IMR-90 (cell line): ENCODE results near the gene BASP1. TPM values are rescaled to one million over a fixed set of nuclear protein-coding genes. Genes with fewer than 3 reads are reported as not detected.
A peak's percentile ranks its signal among the peaks of the same experiment; 100 is the strongest.

Experiments used
- ATAC-seq: fragments of 200-7000 bp; cut with Tn5 transposase; 2 replicates; pipeline ENCODE4 v1.9.1; 2020; ENCODE audit warnings: low read depth, mild to moderate bottlenecking, moderate library complexity
- BruUV-seq: library from RNA; stranded (reverse); fragments of 400-500 nt; replicated peaks from 2 replicates; lab custom pipeline; 2021; lab: Mats Ljungman, UMichigan
- CTCF ChIA-PET: fragments of 300-600 bp; formaldehyde crosslinking; extraction: SDS; loops from one replicate; lab custom pipeline; 2021; ENCODE audit warnings: antibody characterized with exemption; lab: Yijun Ruan, JAX
- POLR2A ChIA-PET: fragments of 300-600 bp; sonication (Branson Sonifier 250); formaldehyde crosslinking; loops from one replicate; lab custom pipeline; 2022; ENCODE audit warnings: antibody characterized with exemption; ENCODE audit not compliant: unreplicated experiment; lab: Charles Lee
- DNase-seq: peaks from one replicate; pipeline ENCODE4 v3.0.0; 2013
- H2AFZ ChIP-seq: replicated peaks from 2 replicates; pipeline ENCODE3; 2013; ENCODE audit warnings: low read length, mild to moderate bottlenecking; ENCODE audit not compliant: poor library complexity
- H2AK5ac ChIP-seq: 2 replicates; pipeline ENCODE4 v1.6.1; 2013; ENCODE audit warnings: low read depth, low read length, inconsistent platforms
- H2AK9ac ChIP-seq: replicated peaks from 2 replicates; pipeline ENCODE3; 2013; ENCODE audit warnings: mild to moderate bottlenecking, low read depth, low read length, moderate library complexity; ENCODE audit not compliant: poor library complexity
- H2BK120ac ChIP-seq: 2 replicates; pipeline ENCODE4 v1.6.1; 2013; ENCODE audit warnings: low read depth, low read length, inconsistent platforms
- H2BK15ac ChIP-seq: 3 replicates; pipeline ENCODE4 v1.6.1; 2013; ENCODE audit warnings: low read depth, low read length, inconsistent platforms
- H2BK20ac ChIP-seq: 2 replicates; pipeline ENCODE4 v1.6.1; 2013; ENCODE audit warnings: low read depth, mild to moderate bottlenecking, inconsistent platforms, low read length, moderate library complexity
- H2BK5ac ChIP-seq: 2 replicates; pipeline ENCODE4 v1.6.1; 2013; ENCODE audit warnings: mild to moderate bottlenecking, low read depth, low read length, inconsistent platforms; ENCODE audit not compliant: poor library complexity, severe bottlenecking
- H3K14ac ChIP-seq: replicated peaks from 2 replicates; pipeline ENCODE4 v1.6.1; 2013; ENCODE audit warnings: low read depth, low read length, inconsistent platforms
- H3K18ac ChIP-seq: 2 replicates; pipeline ENCODE4 v1.6.1; 2013; ENCODE audit warnings: low read depth, low read length, control low read depth
- H3K23ac ChIP-seq: 2 replicates; pipeline ENCODE4 v1.6.1; 2013; ENCODE audit warnings: low read depth, low read length, inconsistent platforms
- H3K27ac ChIP-seq: 2 replicates; pipeline ENCODE4 v1.5.1; 2013; ENCODE audit warnings: mild to moderate bottlenecking, control low read depth, low read length; ENCODE audit not compliant: insufficient read depth
- H3K27me3 ChIP-seq: 2 replicates; pipeline ENCODE4 v1.6.1; 2013; ENCODE audit warnings: low read length; ENCODE audit not compliant: control insufficient read depth, insufficient read depth
- H3K36me3 ChIP-seq: 2 replicates; pipeline ENCODE4 v1.6.1; 2013; ENCODE audit warnings: low read length, mixed read lengths; ENCODE audit not compliant: control insufficient read depth, insufficient read depth
- H3K4ac ChIP-seq: 2 replicates; pipeline ENCODE4 v1.6.1; 2013; ENCODE audit warnings: low read depth, low read length, inconsistent platforms
- H3K4me1 ChIP-seq: 2 replicates; pipeline ENCODE4 v1.6.1; 2013; ENCODE audit warnings: low read length, mixed read lengths; ENCODE audit not compliant: control insufficient read depth, insufficient read depth
- H3K4me2 ChIP-seq: 2 replicates; pipeline ENCODE4 v1.6.1; 2013; ENCODE audit warnings: low read depth, mild to moderate bottlenecking, control low read depth, low read length, moderate library complexity
- H3K4me3 ChIP-seq: 2 replicates; pipeline ENCODE4 v1.5.1; 2013; ENCODE audit warnings: low read depth, mild to moderate bottlenecking, control low read depth, low read length, moderate library complexity; ENCODE audit not compliant: insufficient read depth
- H3K56ac ChIP-seq: 2 replicates; pipeline ENCODE4 v1.6.1; 2013; ENCODE audit warnings: low read length, inconsistent platforms; ENCODE audit not compliant: insufficient read depth; ENCODE audit errors: extremely low read depth
- H3K79me1 ChIP-seq, 2 experiments: 2 replicates each; pipeline ENCODE4 v1.6.1; 2013; ENCODE audit warnings: low read length in 2 of 2, inconsistent platforms in 1 of 2, low read depth in 1 of 2
- H3K9ac ChIP-seq: 2 replicates; pipeline ENCODE4 v1.6.1; 2013; ENCODE audit warnings: low read depth, low read length, control low read depth
- H3K9me1 ChIP-seq: 2 replicates; pipeline ENCODE4 v1.6.1; 2013; ENCODE audit warnings: low read length, inconsistent platforms; ENCODE audit not compliant: insufficient read depth
- H3K9me3 ChIP-seq: 2 replicates; pipeline ENCODE4 v1.6.1; 2013; ENCODE audit warnings: low read length; ENCODE audit not compliant: control insufficient read depth, insufficient read depth
- H4K20me1 ChIP-seq: 2 replicates; pipeline ENCODE4 v1.6.1; 2013; ENCODE audit warnings: low read length, inconsistent platforms; ENCODE audit not compliant: insufficient read depth
- H4K5ac ChIP-seq: 2 replicates; pipeline ENCODE4 v1.6.1; 2013; ENCODE audit warnings: mild to moderate bottlenecking, low read depth, low read length, control low read depth
- H4K8ac ChIP-seq, 2 experiments: 2 replicates each; pipeline ENCODE4 v1.6.1; 2013; ENCODE audit warnings: low read depth in 2 of 2, low read length in 2 of 2, control low read depth in 1 of 2, inconsistent platforms in 1 of 2
- H4K91ac ChIP-seq: 2 replicates; pipeline ENCODE4 v1.6.1; 2013; ENCODE audit warnings: low read depth, low read length, inconsistent platforms; ENCODE audit not compliant: insufficient read depth
- BHLHE40 ChIP-seq: fragments of 150-350 bp; IDR thresholded peaks from 2 replicates; pipeline ENCODE4 v1.6.1; 2016; ENCODE audit warnings: mild to moderate bottlenecking, low read depth, low read length
- CEBPB ChIP-seq: IDR thresholded peaks from 2 replicates; pipeline ENCODE4 v1.6.1; 2012; ENCODE audit warnings: low read depth, low read length, improper control_type of control experiment
- CTCF ChIP-seq: conservative IDR thresholded peaks from 2 replicates; pipeline ENCODE4 v1.5.1; 2012; ENCODE audit warnings: mild to moderate bottlenecking, low read depth, low read length, improper control_type of control experiment
- ELK1 ChIP-seq: fragments of 150-350 bp; IDR thresholded peaks from 2 replicates; pipeline ENCODE4 v1.6.1; 2016; ENCODE audit warnings: low read depth, mild to moderate bottlenecking, low read length, moderate library complexity, borderline replicate concordance
- FOS ChIP-seq: fragments of 150-350 bp; IDR thresholded peaks from 2 replicates; pipeline ENCODE4 v1.6.1; 2016; ENCODE audit warnings: low read depth, low read length
- MAFK ChIP-seq: IDR thresholded peaks from 2 replicates; pipeline ENCODE4 v1.6.1; 2012; ENCODE audit warnings: low read depth, low read length, improper control_type of control experiment
- MAZ ChIP-seq: IDR thresholded peaks from 2 replicates; pipeline ENCODE4 v1.6.1; 2012; ENCODE audit warnings: low read depth, mild to moderate bottlenecking, low read length, improper control_type of control experiment, moderate library complexity, borderline replicate concordance
- MXI1 ChIP-seq: IDR thresholded peaks from 2 replicates; pipeline ENCODE4 v1.6.1; 2012; ENCODE audit warnings: low read depth, mild to moderate bottlenecking, low read length, moderate library complexity, borderline replicate concordance
- NFE2L2 ChIP-seq: fragments of 150-350 bp; IDR thresholded peaks from 2 replicates; pipeline ENCODE4 v1.6.1; 2016; ENCODE audit warnings: low read depth, mild to moderate bottlenecking, low read length
- POLR2A ChIP-seq: IDR thresholded peaks from 2 replicates; pipeline ENCODE4 v1.6.1; 2012; ENCODE audit warnings: mild to moderate bottlenecking, low read depth, low read length
- RAD21 ChIP-seq: IDR thresholded peaks from 2 replicates; pipeline ENCODE4 v1.6.1; 2012; ENCODE audit warnings: low read length, improper control_type of control experiment
- RCOR1 ChIP-seq: IDR thresholded peaks from 2 replicates; pipeline ENCODE4 v1.6.1; 2012; ENCODE audit warnings: mild to moderate bottlenecking, low read length, improper control_type of control experiment; ENCODE audit not compliant: insufficient replicate concordance
- RFX5 ChIP-seq: IDR thresholded peaks from 2 replicates; pipeline ENCODE4 v1.8.0; 2012; ENCODE audit warnings: low read depth, mild to moderate bottlenecking, low read length, moderate library complexity
- SMC3 ChIP-seq: fragments of 150-350 bp; IDR thresholded peaks from 2 replicates; pipeline ENCODE4 v1.6.1; 2016; ENCODE audit warnings: low read depth, mild to moderate bottlenecking, antibody characterized with exemption, low read length, moderate library complexity
- USF2 ChIP-seq: fragments of 150-350 bp; IDR thresholded peaks from 2 replicates; pipeline ENCODE4 v1.6.1; 2017; ENCODE audit warnings: mild to moderate bottlenecking, antibody characterized with exemption, low read length, low read depth
- WGBS, 2 experiments: methylation state at CpG; one replicate each; pipeline versions ENCODE4 v1.1.5 to v1.1.7; 2013; ENCODE audit warnings: missing lambda C conversion rate in 2 of 2; ENCODE audit not compliant: insufficient read length in 1 of 2; ENCODE audit errors: extremely low coverage in 2 of 2; 5-methylcytosine and 5-hydroxymethylcytosine counted together
- dilution Hi-C: fragments of 300-500 bp; cut with HindIII; formaldehyde crosslinking; loops from one replicate; pipeline ENCODE4 v1.14.3; 2018; ENCODE audit warnings: low sequenced_read_pairs; ENCODE audit not compliant: unreplicated experiment
- in situ Hi-C: fragments of 300-500 bp; cut with MboI; formaldehyde crosslinking; loops from 3 replicates; pipeline ENCODE4 v1.14.3; 2019; ENCODE audit warnings: low sequenced_read_pairs, inconsistent platforms, mixed read lengths
- intact Hi-C: fragments of 100-400 bp; cut with micrococcal nuclease; formaldehyde crosslinking; loops from 2 replicates; pipeline ENCODE4 v1.10.0; 2022
- polyA plus RNA-seq, 3 experiments: library from polyadenylated mRNA; depleted of rRNA; stranded (reverse); fragments of >200 nt; gene quantifications; 2 replicates each; pipeline ENCODE4 v1.2.3, GENCODE V29; 2012; ENCODE audit warnings: low replicate concordance in 1 of 3
- total RNA-seq: library from RNA; depleted of rRNA; stranded (reverse); fragments of >200 nt; gene quantifications from 2 replicates; pipeline ENCODE4 v1.2.3, GENCODE V29; 2012

BASP1 gene
- total and polyA plus RNA-seq, 2 of the 4 experiments (the other 2 are of a cell fraction) = 39.6 to 103 TPM

- whole genome bisulfite sequencing, 2 experiments = no CpG with 5 or more reads among the region's 1 CpG
- no peak overlapping the region for H4K91ac ChIP-seq
- no TSS peak for BruUV-seq
- no peak overlapping the region for H3K4me2 ChIP-seq
- 0 out of 2 replicates have a peak, but pooled peaks cover 2% of the 10 kb centered on the region for H4K20me1 ChIP-seq
- H3K36me3 ChIP-seq = no peaks in the 10 kb centered on the region
- dilution Hi-C loops = loop anchor here (25.0 kb wide), 1 partner anchor 397 kb away; no protein-coding TSS in a partner anchor
- ATAC-seq = no peak
- ChIA-PET POLR2A (interaction anchor here (0.7 kb wide), 1 partner anchor 279 kb away, joined by 3 read pairs; no protein-coding TSS in a partner anchor), CTCF (interaction anchor here (0.8 kb wide), 1 partner anchor 251 kb away, joined by 3 read pairs; no protein-coding TSS in a partner anchor)
- H3K4me1 ChIP-seq = peaks cover 43% of the 10 kb centered on the region
- H4K5ac ChIP-seq = no peak overlapping the region; the same call in 1 of the 2 replicates
- no peak overlapping the region; the same call in 1 of the 2 replicates for H3K14ac ChIP-seq
- no peak overlapping the region for H2BK15ac ChIP-seq
- H2BK20ac ChIP-seq = peak overlapping the region; percentile 38; the same call in 1 of the 2 replicates
- H3K9me3 ChIP-seq = no peaks in the 10 kb centered on the region
- H3K27me3 ChIP-seq = no peaks in the 10 kb centered on the region
- H3K9ac ChIP-seq = no peak overlapping the region
- H2AK5ac ChIP-seq = no peak overlapping the region
- peak overlapping the region; percentile 85; the same call in 1 of the 2 replicates for H3K18ac ChIP-seq
- no peak overlapping the region for H2AFZ ChIP-seq
- H4K8ac ChIP-seq = peak overlapping the region; percentile 37 to 43; a peak in 3 of 4 replicates
- intact Hi-C loops = loop anchor here (2.0 kb wide), 1 partner anchor 164 kb away; no protein-coding TSS in a partner anchor
- no peak overlapping the region; the same call in 1 of the 2 replicates for H3K56ac ChIP-seq
- H3K4me3 ChIP-seq = no peak overlapping the region
- H2BK120ac ChIP-seq = peak overlapping the region; percentile 56; the same call in 1 of the 2 replicates
- no peak overlapping the region for H2AK9ac ChIP-seq
- peak overlapping the region; percentile 38; the same call in 1 of the 2 replicates for H3K4ac ChIP-seq
- in situ Hi-C loops = loop anchor here (10.0 kb wide), 1 partner anchor 180 kb away; no protein-coding TSS in a partner anchor
- peaks cover 34% of the 10 kb centered on the region for H3K9me1 ChIP-seq
- H3K23ac ChIP-seq = no peak overlapping the region
- peak overlapping the region; percentile 91; the same call in 1 of the 2 replicates for H3K27ac ChIP-seq
- DNase-seq = peak; percentile 80
- peaks cover 17 to 61% of the 10 kb centered on the region in 2 experiments; a peak in 3 of 4 replicates for H3K79me1 ChIP-seq
- H2BK5ac ChIP-seq = peak overlapping the region; percentile 98
- no peak for TF ChIP-seq CEBPB
- TF ChIP-seq RAD21 = no peak
- no peak for TF ChIP-seq MAZ
- no peak for TF ChIP-seq SMC3
- no peak for TF ChIP-seq NFE2L2
- TF ChIP-seq MXI1 = no peak
- TF ChIP-seq ELK1 = no peak
- TF ChIP-seq BHLHE40 = no peak
- no peak for TF ChIP-seq RCOR1
- TF ChIP-seq RFX5 = no peak
- TF ChIP-seq FOS = no peak
- TF ChIP-seq CTCF = no peak
- no peak for TF ChIP-seq USF2
- TF ChIP-seq POLR2A = no peak
- no peak for TF ChIP-seq MAFK
Measured at GRCh38 chr5:17184588-17184987, 32.8 kb upstream of the BASP1 start.
